Muscle of leg (tissue), 11 donors: Measurements from ENCODE around the gene GAP43. TPM values are rescaled to one million over a fixed set of nuclear protein-coding genes. Genes with fewer than 3 reads are reported as not detected.

Source experiments
- DNase-seq: peaks from one replicate; pipeline ENCODE4 v3.0.0; 2013
- H3K27ac ChIP-seq: one replicate; pipeline ENCODE4 v1.5.1; 2013; ENCODE audit warnings: mild to moderate bottlenecking, low read length, control low read depth
- H3K27me3 ChIP-seq: one replicate; pipeline ENCODE4 v1.6.1; 2013; ENCODE audit warnings: low read length; ENCODE audit not compliant: control insufficient read depth, insufficient read depth
- H3K36me3 ChIP-seq: one replicate; pipeline ENCODE4 v1.6.1; 2013; ENCODE audit warnings: low read length; ENCODE audit not compliant: control insufficient read depth, insufficient read depth
- H3K4me1 ChIP-seq: one replicate; pipeline ENCODE4 v1.6.1; 2013; ENCODE audit warnings: low read length; ENCODE audit not compliant: control insufficient read depth, insufficient read depth
- H3K4me3 ChIP-seq: one replicate; pipeline ENCODE4 v1.5.1; 2013; ENCODE audit warnings: low read length, control low read depth
- H3K9me3 ChIP-seq: replicated peaks from 2 replicates; pipeline ENCODE4 v1.6.1; 2013; ENCODE audit warnings: low read depth, low read length; ENCODE audit not compliant: control insufficient read depth
- WGBS: methylation state at CpG from one replicate; pipeline ENCODE4 v1.1.5; 2013; ENCODE audit warnings: missing lambda C conversion rate; ENCODE audit not compliant: insufficient coverage; 5-methylcytosine and 5-hydroxymethylcytosine counted together
- polyA plus RNA-seq, 8 donors: library from polyadenylated mRNA; unstranded; fragments of 120-200 nt; gene quantifications; one replicate each; pipeline versions ENCODE4 v1.2.1 to v1.2.3, GENCODE V29; 2013; ENCODE audit warnings: inconsistent platforms in 1 of 8, low replicate concordance in 1 of 8; ENCODE audit not compliant: insufficient read length in 8 of 8, insufficient read depth in 1 of 8
- total RNA-seq: library from RNA; stranded (reverse); fragments of 120-200 nt; gene quantifications from one replicate; pipeline ENCODE4 v1.2.4, GENCODE V29; 2013

GAP43 gene
- total and polyA plus RNA-seq, 9 donors, result 1.7 to 9.8 (median 3.6) TPM

DNA sequence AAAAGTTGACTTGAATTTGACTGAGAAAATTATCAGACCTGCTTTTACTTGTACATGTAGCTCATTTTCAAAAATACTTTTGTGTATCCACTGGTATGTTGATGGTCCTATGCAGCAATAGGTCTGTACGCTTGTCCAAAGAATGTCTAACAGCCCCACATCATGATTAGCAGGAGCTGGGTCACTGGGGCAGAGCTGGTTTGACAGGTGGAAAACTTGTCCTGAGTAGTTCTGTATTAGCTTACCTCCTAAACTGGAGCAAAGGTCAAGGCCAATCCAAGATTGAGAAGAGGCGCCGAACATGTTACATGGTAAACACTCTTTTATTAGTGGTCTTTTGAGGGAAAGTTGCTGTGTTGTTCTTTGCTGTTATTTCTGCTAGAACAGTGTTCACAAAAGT lies 50.6 kb downstream of the GAP43 start:
- no CpG with 5 or more reads among the region's 3 CpGs for WGBS
- Histone ChIP-seq H3K27me3 (no peaks in the 10 kb centered on the region), H3K4me3 (no peak overlapping the region), H3K36me3 (no peaks in the 10 kb centered on the region), H3K27ac (no peak overlapping the region), H3K4me1 (peaks cover 3% of the 10 kb centered on the region), H3K9me3 (no peaks in the 10 kb centered on the region)
- DNase-seq, result no peak

DNA sequence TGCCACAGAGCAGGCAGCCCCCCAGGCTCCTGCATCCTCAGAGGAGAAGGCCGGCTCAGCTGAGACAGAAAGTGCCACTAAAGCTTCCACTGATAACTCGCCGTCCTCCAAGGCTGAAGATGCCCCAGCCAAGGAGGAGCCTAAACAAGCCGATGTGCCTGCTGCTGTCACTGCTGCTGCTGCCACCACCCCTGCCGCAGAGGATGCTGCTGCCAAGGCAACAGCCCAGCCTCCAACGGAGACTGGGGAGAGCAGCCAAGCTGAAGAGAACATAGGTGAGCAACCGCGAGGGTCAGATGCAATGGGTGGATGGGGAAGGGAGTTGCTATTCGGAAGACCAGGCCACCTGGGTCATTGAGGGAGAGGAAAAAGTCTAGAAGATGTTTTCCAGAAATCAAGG lies 53.0 kb downstream of the GAP43 start:
- no peaks in the 10 kb centered on the region for H3K27me3 ChIP-seq
- no peak overlapping the region for H3K27ac ChIP-seq
- no peaks in the 10 kb centered on the region for H3K36me3 ChIP-seq
- H3K9me3 ChIP-seq, result no peaks in the 10 kb centered on the region
- WGBS, result 87% methylated on average over 9 of the region's 9 CpGs
- H3K4me1 ChIP-seq, result peaks cover 3% of the 10 kb centered on the region
- no peak for DNase-seq
- no peak overlapping the region for H3K4me3 ChIP-seq

- no peaks in the 10 kb centered on the region for H3K27me3 ChIP-seq
- no peaks in the 10 kb centered on the region for H3K4me1 ChIP-seq
- H3K36me3 ChIP-seq, result no peaks in the 10 kb centered on the region
- no peak overlapping the region for H3K4me3 ChIP-seq
- no CpG with 5 or more reads among the region's 2 CpGs for WGBS
- no peak overlapping the region for H3K27ac ChIP-seq
- no peak for DNase-seq
- no peaks in the 10 kb centered on the region for H3K9me3 ChIP-seq
These were observed 57.6 kb downstream of the GAP43 start for GRCh38 chr3:115680803-115681345.

- H3K4me1 ChIP-seq, result no peaks in the 10 kb centered on the region
- H3K36me3 ChIP-seq, result no peaks in the 10 kb centered on the region
- DNase-seq, result peak; percentile 59
- no peak overlapping the region for H3K4me3 ChIP-seq
- no peaks in the 10 kb centered on the region for H3K9me3 ChIP-seq
- H3K27ac ChIP-seq, result no peak overlapping the region
- no peaks in the 10 kb centered on the region for H3K27me3 ChIP-seq
These were observed 58.4 kb downstream of the GAP43 start for GRCh38 chr3:115681736-115682135.

DNA sequence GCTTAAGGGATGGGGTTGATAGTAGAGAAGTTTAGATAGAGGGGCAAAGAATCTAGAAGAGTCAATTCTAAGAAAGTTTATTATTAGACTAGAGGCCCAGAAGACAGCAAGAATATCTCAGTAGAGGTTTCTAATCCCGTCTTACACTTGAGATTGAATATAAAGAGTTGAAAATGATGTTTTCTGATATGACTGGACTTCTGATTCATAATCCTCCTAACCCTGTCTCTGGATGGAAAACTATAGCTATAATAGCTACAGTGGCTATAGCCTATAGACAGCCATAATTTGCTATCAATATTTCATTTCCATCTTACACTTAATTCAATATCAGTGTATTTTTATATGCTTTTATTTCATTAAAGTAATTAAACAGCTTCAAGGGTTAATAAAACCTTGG lies 60.0 kb downstream of the GAP43 start:
- Histone ChIP-seq H3K27me3 (no peaks in the 10 kb centered on the region), H3K36me3 (no peaks in the 10 kb centered on the region)

GRCh38 chr3:115683773-115684172 lies 60.5 kb downstream of the GAP43 start:
- no CpG with 5 or more reads among the region's 3 CpGs for whole genome bisulfite sequencing
- DNase-seq, result no peak
- no peaks in the 10 kb centered on the region for H3K9me3 ChIP-seq
- no peaks in the 10 kb centered on the region for H3K27me3 ChIP-seq
- H3K4me3 ChIP-seq, result no peak overlapping the region
- H3K27ac ChIP-seq, result no peak overlapping the region
- no peaks in the 10 kb centered on the region for H3K36me3 ChIP-seq
- no peaks in the 10 kb centered on the region for H3K4me1 ChIP-seq

More for the DNA sequence above, 60.0 kb downstream of the GAP43 start:
- Histone ChIP-seq H3K27ac (no peak overlapping the region), H3K4me3 (no peak overlapping the region), H3K4me1 (no peaks in the 10 kb centered on the region), H3K9me3 (no peaks in the 10 kb centered on the region)
- DNase-seq, result no peak
- no CpG with 5 or more reads among the region's 1 CpG for WGBS

DNA sequence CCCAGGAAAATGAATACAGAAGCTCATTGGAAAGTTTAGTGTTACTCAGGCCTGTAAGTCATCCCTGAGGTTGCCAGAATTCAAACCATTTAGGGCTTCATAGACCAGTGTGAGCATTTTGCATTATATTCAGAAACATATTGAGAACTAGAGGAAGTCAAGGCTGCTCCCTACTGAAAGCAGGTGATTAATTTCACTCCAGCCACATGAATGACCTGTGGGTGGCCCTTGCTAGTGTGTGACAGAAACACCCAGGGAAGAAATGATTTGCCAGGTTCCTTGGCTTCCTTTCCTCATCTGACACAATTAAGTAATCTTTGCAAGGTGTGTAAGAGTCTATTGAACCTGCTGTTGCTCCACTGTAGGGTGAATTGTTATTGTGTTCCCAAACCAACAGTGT lies 61.8 kb downstream of the GAP43 start:
- Histone ChIP-seq H3K9me3 (no peaks in the 10 kb centered on the region), H3K36me3 (no peaks in the 10 kb centered on the region), H3K4me1 (no peaks in the 10 kb centered on the region), H3K27ac (no peak overlapping the region), H3K4me3 (no peak overlapping the region), H3K27me3 (no peaks in the 10 kb centered on the region)
- DNase-seq, result no peak

DNA sequence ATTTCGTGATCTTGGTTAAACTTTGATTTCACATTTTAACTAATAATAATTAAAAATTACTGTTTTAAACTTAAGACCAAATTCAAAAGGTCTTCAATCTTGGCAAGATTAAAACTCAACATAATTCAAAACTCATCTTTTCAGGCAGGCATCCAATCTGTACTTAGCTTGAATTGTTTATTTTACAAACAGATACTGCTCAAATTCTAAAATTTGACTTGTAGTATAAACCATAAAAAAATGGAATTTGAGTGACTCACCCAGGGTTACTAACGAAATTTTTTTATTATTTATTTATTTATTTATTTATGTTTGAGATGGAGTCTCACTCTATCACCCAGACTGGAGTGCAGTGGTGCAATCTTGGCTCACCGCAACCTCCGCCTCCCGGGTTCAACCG lies 64.4 kb downstream of the GAP43 start:
- no peaks in the 10 kb centered on the region for H3K36me3 ChIP-seq
- no peak overlapping the region for H3K4me3 ChIP-seq
- no peaks in the 10 kb centered on the region for H3K27me3 ChIP-seq
- H3K27ac ChIP-seq, result no peak overlapping the region
- DNase-seq, result no peak
- no peaks in the 10 kb centered on the region for H3K4me1 ChIP-seq
- H3K9me3 ChIP-seq, result no peaks in the 10 kb centered on the region
- 100% methylated on average over 2 of the region's 6 CpGs for WGBS

DNA sequence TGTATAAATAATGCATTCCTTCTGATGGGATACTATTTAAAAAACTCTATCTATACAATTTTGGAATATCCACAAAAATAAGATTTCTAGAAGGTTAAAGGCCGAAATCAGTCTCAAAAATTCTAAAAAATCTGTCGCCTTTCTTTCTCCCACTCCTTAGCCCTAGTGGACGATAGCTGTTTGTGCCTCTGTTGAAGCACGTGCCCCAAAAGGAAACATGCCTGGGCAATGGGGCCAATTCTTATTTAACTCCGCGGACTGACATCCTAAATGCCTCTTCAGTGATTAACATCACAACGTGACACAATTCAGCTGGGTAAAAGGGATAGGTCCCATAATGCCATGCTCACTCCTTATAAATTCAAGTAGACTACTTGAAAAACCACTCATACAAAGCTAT lies 65.1 kb downstream of the GAP43 start:
- Histone ChIP-seq H3K27me3 (no peaks in the 10 kb centered on the region), H3K9me3 (no peaks in the 10 kb centered on the region), H3K4me1 (peaks cover 2% of the 10 kb centered on the region), H3K27ac (no peak overlapping the region), H3K4me3 (no peak overlapping the region), H3K36me3 (no peaks in the 10 kb centered on the region)
- no peak for DNase-seq
- 94% methylated on average over 5 of the region's 7 CpGs for WGBS

GRCh38 chr3:115689928-115690327 lies 66.6 kb downstream of the GAP43 start:
- no peaks in the 10 kb centered on the region for H3K36me3 ChIP-seq
- no peak overlapping the region for H3K27ac ChIP-seq
- DNase-seq, result no peak
- peaks cover 2% of the 10 kb centered on the region for H3K4me1 ChIP-seq
- H3K27me3 ChIP-seq, result no peaks in the 10 kb centered on the region
- no peak overlapping the region for H3K4me3 ChIP-seq
- WGBS, result 81% methylated on average over 3 of the region's 5 CpGs
- no peaks in the 10 kb centered on the region for H3K9me3 ChIP-seq

GRCh38 chr3:115691964-115692363 lies 68.7 kb downstream of the GAP43 start:
- WGBS, result no CpG with 5 or more reads among the region's 4 CpGs
- no peak overlapping the region for H3K4me3 ChIP-seq
- H3K27me3 ChIP-seq, result no peaks in the 10 kb centered on the region
- peaks cover 2% of the 10 kb centered on the region for H3K4me1 ChIP-seq
- H3K9me3 ChIP-seq, result no peaks in the 10 kb centered on the region
- no peaks in the 10 kb centered on the region for H3K36me3 ChIP-seq
- H3K27ac ChIP-seq, result no peak overlapping the region
- peak; percentile 81 for DNase-seq
